Stimulated activated naive CD8-positive, alpha-beta T cell treated with anti-CD3 and anti-CD28 coated beads, Interleukin-15, Interleukin-2, amounts not matched to agents 100 ng/mL and 50 ng/mL, for 24 hours (primary cell): ENCODE data around the gene PCP4.

Source experiments
- H3K27ac Mint-ChIP-seq: one replicate; pipeline ENCODE4 v1.8.0; 2021; ENCODE audit warnings: mild to moderate bottlenecking, mixed read lengths
- H3K27me3 Mint-ChIP-seq: one replicate; pipeline ENCODE4 v1.8.0; 2021; ENCODE audit warnings: mixed read lengths
- H3K36me3 Mint-ChIP-seq: one replicate; pipeline ENCODE4 v1.8.0; 2021; ENCODE audit warnings: low read depth, mixed read lengths
- H3K4me1 Mint-ChIP-seq: one replicate; pipeline ENCODE4 v1.8.0; 2021; ENCODE audit warnings: low read depth, mixed read lengths
- H3K4me3 Mint-ChIP-seq: one replicate; pipeline ENCODE4 v1.8.0; 2021; ENCODE audit warnings: mild to moderate bottlenecking, mixed read lengths
- H3K9me3 Mint-ChIP-seq: one replicate; pipeline ENCODE4 v1.8.0; 2021; ENCODE audit warnings: mixed read lengths

Gene PCP4

DNA sequence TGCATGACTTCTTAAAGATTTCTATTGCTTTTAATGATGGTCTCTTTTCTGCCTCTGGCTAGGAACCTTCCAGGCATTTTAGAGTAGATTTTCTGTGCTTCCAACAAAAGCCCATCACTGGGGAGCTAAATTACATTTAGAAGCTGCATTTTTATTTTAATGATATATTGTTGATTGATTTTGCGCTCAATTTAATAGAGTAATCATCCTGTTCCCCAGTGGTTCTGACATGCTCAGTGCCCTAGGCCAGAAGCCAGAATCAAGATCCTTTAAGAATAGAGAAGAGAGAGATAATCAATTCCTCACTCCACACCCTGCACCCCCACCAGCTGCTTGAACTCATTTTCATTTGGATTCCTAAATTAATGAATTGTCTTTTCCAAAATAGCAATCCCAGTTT lies 97.8 kb downstream of the PCP4 start:
- Mint-ChIP-seq H3K9me3 (peaks cover 17% of the 10 kb centered on the region), H3K27ac (no peak overlapping the region), H3K27me3 (no peaks in the 10 kb centered on the region), H3K36me3 (no peaks in the 10 kb centered on the region), H3K4me3 (no peak overlapping the region), H3K4me1 (no peaks in the 10 kb centered on the region)

GRCh38 chr21:39966786-39967185 lies 99.5 kb downstream of the PCP4 start:
- H3K27me3 Mint-ChIP-seq: no peaks in the 10 kb centered on the region
- no peaks in the 10 kb centered on the region for H3K4me1 Mint-ChIP-seq
- H3K36me3 Mint-ChIP-seq: no peaks in the 10 kb centered on the region
- H3K27ac Mint-ChIP-seq: no peak overlapping the region
- no peak overlapping the region for H3K4me3 Mint-ChIP-seq
- H3K9me3 Mint-ChIP-seq: peaks cover 4% of the 10 kb centered on the region

GRCh38 chr21:39968010-39968409 lies 100.8 kb downstream of the PCP4 start:
- H3K27me3 Mint-ChIP-seq: no peaks in the 10 kb centered on the region
- no peaks in the 10 kb centered on the region for H3K9me3 Mint-ChIP-seq
- no peaks in the 10 kb centered on the region for H3K36me3 Mint-ChIP-seq
- H3K4me1 Mint-ChIP-seq: no peaks in the 10 kb centered on the region
- H3K27ac Mint-ChIP-seq: no peak overlapping the region
- no peak overlapping the region for H3K4me3 Mint-ChIP-seq

DNA sequence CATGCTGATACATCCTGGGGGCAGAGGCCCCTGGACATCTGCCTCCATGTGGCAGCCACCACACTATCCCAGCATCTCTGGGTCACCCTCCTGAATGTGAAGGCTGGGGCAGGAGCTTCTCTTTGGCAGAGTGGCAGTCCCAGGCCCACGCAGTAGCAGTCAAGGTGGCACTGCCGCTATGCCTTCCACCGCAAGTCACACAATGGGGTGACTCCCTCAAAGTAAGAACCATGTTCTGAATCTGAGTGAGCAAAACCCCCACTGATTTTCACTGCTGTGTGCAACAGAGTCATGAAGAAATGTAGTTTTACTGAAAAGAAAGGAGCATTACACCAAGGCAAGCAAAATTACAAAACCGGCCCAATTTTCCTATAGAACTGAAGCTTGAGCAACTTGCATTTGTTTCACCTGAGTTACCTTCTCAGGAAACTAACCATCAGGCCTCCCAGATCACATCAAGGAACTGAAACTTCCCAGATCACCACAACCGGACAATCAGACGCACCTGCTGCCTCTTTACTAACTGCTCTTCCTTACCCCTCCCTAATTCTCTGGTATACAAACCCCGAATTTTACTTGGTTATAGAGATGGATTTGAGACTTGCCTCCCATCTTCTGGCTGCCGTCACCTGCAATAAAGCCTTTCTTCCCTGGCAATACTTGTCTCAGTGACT lies 102.6 kb downstream of the PCP4 start:
- Mint-ChIP-seq H3K36me3 (no peaks in the 10 kb centered on the region), H3K27ac (no peak overlapping the region), H3K9me3 (no peaks in the 10 kb centered on the region), H3K27me3 (no peaks in the 10 kb centered on the region), H3K4me3 (no peak overlapping the region), H3K4me1 (no peaks in the 10 kb centered on the region)

GRCh38 chr21:39971956-39972355 lies 104.7 kb downstream of the PCP4 start:
- H3K36me3 Mint-ChIP-seq: no peaks in the 10 kb centered on the region
- no peaks in the 10 kb centered on the region for H3K9me3 Mint-ChIP-seq
- H3K4me1 Mint-ChIP-seq: no peaks in the 10 kb centered on the region
- peaks cover 4% of the 10 kb centered on the region for H3K27me3 Mint-ChIP-seq
- H3K4me3 Mint-ChIP-seq: no peak overlapping the region
- H3K27ac Mint-ChIP-seq: no peak overlapping the region

DNA sequence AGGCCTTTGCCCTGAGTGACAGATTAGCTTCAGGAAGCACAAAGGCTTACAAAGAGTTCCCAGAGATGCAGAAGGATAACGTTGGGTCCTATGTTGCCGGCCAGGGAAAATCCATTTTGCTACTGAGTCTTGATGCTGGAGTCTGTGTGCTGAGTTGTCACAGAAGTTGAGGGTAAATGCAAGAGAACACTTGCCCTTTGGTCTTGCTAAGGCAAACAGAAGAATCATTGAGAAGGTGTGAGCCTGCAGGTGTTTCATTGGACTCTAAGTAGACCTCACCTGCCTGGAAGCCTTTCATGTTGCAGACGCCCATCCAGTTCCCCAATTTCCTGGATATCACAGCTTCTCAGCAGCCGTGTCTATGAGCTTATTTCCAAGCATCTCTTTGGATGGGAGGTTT lies 105.2 kb downstream of the PCP4 start:
- Mint-ChIP-seq H3K4me3 (no peak overlapping the region), H3K9me3 (no peaks in the 10 kb centered on the region), H3K36me3 (no peaks in the 10 kb centered on the region), H3K27me3 (peaks cover 4% of the 10 kb centered on the region), H3K4me1 (no peaks in the 10 kb centered on the region), H3K27ac (no peak overlapping the region)

DNA sequence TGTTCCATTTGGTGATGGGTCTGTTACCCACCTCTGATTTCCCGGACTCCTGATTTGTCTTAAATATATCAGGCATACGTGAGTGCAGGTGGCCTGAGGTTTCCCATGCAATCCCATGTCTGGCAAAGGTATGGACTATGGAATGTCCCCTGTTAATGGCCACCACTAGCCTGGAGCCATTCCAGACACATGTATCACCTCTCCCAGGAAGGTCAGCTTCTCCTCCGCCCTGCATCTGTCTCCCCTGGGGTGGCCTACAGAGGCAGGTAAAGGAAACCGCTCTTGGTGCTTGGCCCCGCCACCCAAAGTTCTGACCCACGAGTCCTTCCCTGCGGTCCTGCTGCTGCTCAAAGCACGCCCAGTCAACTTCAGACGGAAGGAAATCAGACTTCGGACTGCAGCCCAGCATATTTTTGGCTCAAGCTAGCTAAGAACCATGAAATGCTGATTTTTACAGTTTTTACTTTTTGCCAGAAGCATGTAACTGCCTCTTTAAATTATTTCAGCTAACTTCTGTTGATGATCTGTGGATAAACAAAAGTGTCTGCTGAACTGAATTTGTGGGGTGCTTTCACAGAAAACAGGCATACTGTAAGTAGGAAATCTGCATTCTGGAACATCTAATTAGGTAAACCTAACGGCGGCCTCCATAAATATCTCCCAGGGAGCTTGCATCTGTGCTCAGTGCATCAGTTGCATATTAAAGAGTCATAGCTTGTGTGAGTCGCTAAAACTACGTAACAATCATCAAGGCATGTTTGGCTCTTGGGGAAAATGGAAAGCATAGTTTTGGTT lies 105.9 kb downstream of the PCP4 start:
- Mint-ChIP-seq H3K9me3 (no peaks in the 10 kb centered on the region), H3K4me3 (no peak overlapping the region), H3K27me3 (peaks cover 4% of the 10 kb centered on the region), H3K36me3 (no peaks in the 10 kb centered on the region), H3K4me1 (no peaks in the 10 kb centered on the region), H3K27ac (no peak overlapping the region)

- Mint-ChIP-seq H3K4me1 (no peaks in the 10 kb centered on the region), H3K9me3 (no peaks in the 10 kb centered on the region), H3K36me3 (no peaks in the 10 kb centered on the region), H3K27ac (no peak overlapping the region), H3K4me3 (no peak overlapping the region), H3K27me3 (peaks cover 4% of the 10 kb centered on the region)
Measured at GRCh38 chr21:39976800-39977199, 109.6 kb downstream of the PCP4 start.
